HL-60 (cell line): ENCODE data around the gene TULP1.
A peak's percentile ranks its signal among the peaks of the same experiment; 100 is the strongest.

Source experiments
- DNase-seq, 2 experiments: peaks; one replicate each; pipeline ENCODE4 v3.0.0-alpha.2; 2010 to 2020; ENCODE audit warnings: low read depth in 1 of 2, low spot score in 1 of 2
- H3K27ac ChIP-seq: fragments of 250-450 bp; sonication (Bioruptor Pico); replicated peaks from 2 replicates; pipeline ENCODE4 v1.5.1; 2020; ENCODE audit warnings: mild to moderate bottlenecking, moderate library complexity
- H3K27me3 ChIP-seq: fragments of 250-450 bp; sonication (Bioruptor Pico); 2 replicates; pipeline ENCODE4 v1.5.1; 2021; ENCODE audit warnings: mild to moderate bottlenecking, moderate library complexity; ENCODE audit not compliant: insufficient read depth, poor library complexity, severe bottlenecking
- H3K4me3 ChIP-seq: replicated peaks from 2 replicates; pipeline ENCODE4 v1.5.1; 2011; ENCODE audit warnings: mild to moderate bottlenecking, control low read depth, low read length; ENCODE audit not compliant: insufficient read depth
- GABPA ChIP-seq: IDR thresholded peaks from 2 replicates; pipeline ENCODE4 v1.6.1; 2012; ENCODE audit warnings: low read depth
- POLR2AphosphoS5 ChIP-seq: IDR thresholded peaks from 2 replicates; pipeline ENCODE4 v1.6.1; 2012; ENCODE audit warnings: low read depth
- SPI1 ChIP-seq: IDR thresholded peaks from 2 replicates; pipeline ENCODE4 v1.6.1; 2012; ENCODE audit warnings: low read depth, mild to moderate bottlenecking, borderline replicate concordance
- TF ChIP-seq, protein P1 (sequence below): IDR thresholded peaks from one replicate; pipeline ENCODE4 v1.5.1; 2011; ENCODE audit warnings: low read length, control low read depth, inconsistent platforms; ENCODE audit not compliant: insufficient read depth
- TF ChIP-seq, protein P2 (sequence below): IDR thresholded peaks from 2 replicates; pipeline ENCODE4 v1.6.1; 2012; ENCODE audit warnings: low read depth; ENCODE audit not compliant: insufficient replicate concordance

TULP1 gene

DNA sequence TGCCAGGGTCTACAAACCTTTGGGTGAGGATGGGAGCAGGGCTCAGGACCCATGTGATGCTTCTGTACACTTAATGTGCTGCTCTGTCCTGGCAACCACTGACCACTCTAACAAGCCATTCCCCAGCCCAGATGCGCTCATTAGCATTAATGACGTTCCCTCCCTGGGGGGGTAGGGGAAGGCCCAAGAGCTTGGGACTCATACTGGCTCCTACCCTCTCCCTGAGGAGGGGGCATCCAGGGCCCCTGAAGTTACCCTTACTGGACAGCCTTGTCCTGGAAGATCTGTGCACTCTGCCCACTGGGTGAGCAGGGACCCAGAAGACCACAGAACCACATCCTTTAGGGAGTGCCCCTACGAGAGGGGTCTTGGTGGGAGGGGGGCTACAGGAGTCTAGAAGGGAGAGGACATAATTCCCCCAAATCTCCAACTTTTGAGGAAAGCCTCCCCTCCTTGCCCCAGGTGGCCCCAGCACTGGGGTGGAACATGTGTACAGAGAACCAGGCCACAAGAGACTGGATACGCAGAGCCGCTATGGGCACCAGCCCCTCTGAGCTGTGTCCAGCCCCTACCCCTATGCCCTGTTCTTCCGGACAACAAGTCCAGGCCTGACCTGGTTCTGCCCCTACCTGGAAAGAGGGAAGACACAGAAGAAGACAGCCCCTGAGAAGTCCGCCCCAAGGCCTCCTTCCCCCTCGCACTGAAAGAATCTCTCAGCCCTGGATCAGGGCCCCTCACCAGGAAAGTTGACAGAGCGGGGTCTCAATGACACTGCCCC lies 17.2 kb downstream of the TULP1 start:
- TF ChIP-seq SPI1 (no peak), GABPA (no peak), POLR2AphosphoS5 (no peak)
- TF ChIP-seq, protein P1, sequence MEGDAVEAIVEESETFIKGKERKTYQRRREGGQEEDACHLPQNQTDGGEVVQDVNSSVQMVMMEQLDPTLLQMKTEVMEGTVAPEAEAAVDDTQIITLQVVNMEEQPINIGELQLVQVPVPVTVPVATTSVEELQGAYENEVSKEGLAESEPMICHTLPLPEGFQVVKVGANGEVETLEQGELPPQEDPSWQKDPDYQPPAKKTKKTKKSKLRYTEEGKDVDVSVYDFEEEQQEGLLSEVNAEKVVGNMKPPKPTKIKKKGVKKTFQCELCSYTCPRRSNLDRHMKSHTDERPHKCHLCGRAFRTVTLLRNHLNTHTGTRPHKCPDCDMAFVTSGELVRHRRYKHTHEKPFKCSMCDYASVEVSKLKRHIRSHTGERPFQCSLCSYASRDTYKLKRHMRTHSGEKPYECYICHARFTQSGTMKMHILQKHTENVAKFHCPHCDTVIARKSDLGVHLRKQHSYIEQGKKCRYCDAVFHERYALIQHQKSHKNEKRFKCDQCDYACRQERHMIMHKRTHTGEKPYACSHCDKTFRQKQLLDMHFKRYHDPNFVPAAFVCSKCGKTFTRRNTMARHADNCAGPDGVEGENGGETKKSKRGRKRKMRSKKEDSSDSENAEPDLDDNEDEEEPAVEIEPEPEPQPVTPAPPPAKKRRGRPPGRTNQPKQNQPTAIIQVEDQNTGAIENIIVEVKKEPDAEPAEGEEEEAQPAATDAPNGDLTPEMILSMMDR = no peak
- TF ChIP-seq, protein P2, sequence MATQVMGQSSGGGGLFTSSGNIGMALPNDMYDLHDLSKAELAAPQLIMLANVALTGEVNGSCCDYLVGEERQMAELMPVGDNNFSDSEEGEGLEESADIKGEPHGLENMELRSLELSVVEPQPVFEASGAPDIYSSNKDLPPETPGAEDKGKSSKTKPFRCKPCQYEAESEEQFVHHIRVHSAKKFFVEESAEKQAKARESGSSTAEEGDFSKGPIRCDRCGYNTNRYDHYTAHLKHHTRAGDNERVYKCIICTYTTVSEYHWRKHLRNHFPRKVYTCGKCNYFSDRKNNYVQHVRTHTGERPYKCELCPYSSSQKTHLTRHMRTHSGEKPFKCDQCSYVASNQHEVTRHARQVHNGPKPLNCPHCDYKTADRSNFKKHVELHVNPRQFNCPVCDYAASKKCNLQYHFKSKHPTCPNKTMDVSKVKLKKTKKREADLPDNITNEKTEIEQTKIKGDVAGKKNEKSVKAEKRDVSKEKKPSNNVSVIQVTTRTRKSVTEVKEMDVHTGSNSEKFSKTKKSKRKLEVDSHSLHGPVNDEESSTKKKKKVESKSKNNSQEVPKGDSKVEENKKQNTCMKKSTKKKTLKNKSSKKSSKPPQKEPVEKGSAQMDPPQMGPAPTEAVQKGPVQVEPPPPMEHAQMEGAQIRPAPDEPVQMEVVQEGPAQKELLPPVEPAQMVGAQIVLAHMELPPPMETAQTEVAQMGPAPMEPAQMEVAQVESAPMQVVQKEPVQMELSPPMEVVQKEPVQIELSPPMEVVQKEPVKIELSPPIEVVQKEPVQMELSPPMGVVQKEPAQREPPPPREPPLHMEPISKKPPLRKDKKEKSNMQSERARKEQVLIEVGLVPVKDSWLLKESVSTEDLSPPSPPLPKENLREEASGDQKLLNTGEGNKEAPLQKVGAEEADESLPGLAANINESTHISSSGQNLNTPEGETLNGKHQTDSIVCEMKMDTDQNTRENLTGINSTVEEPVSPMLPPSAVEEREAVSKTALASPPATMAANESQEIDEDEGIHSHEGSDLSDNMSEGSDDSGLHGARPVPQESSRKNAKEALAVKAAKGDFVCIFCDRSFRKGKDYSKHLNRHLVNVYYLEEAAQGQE = no peak
- Histone ChIP-seq H3K27me3 (no peaks in the 10 kb centered on the region), H3K4me3 (no peak overlapping the region), H3K27ac (no peak overlapping the region)
- no peak for DNase-seq

DNA sequence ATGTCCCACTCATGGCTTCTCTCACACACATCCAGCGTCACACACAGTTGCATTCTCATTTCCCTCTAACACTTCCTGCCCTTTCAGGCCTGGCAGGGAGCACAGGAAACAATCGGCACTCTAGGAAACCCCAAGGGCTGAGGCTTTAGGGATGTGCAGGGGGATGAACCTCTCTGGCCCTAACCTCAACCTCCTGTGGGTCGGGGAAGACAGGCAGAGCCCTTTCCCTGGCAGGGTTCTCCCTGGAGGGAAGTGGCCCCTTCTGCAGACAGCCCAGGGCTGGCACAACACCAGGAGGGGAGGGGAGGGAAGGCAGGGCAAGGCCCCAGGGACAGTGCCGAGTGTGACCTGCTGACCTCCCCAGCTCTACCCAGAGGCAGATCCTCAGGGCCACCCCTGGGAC lies 18.5 kb downstream of the TULP1 start:
- no peaks in the 10 kb centered on the region for H3K27me3 ChIP-seq
- DNase-seq = peak; percentile 58 to 69
- no peak overlapping the region for H3K27ac ChIP-seq
- TF ChIP-seq SPI1 (peak; percentile 74; the same call in 1 of the 2 replicates), POLR2AphosphoS5 (peak; percentile 45; the same call in 1 of the 2 replicates), GABPA (no peak)
- H3K4me3 ChIP-seq = no peak overlapping the region

DNA sequence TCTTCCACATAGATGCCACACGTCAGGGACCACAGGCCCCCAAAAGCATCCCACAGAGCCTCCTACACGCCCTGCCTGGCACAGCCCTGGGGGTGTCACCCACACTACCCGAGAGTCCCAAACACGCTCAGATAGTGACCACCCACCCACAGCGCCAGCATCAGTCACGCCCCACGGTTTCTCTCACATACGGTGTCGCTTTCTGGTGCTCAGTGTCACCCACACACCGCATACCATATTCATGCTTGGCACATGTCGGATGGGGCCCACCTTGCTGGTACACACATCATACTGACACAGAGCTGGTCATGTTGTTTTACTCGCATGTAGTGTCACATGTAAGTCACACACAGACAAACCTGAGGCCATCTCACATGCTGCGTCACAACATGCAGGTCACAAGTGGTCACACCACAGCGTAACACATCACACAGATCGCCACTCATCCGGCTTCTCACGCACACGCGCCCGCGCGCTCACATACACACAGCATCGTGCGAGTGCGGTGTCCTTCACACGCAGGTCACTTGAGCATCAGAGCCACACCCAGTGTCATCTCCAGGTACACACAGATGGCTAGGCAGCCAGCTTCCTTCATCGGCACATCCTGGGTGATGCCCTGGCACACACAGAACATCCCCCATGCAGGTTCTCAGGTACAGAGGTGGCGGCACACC lies 19.3 kb downstream of the TULP1 start:
- Histone ChIP-seq H3K4me3 (no peak overlapping the region), H3K27ac (no peak overlapping the region)
- no peak for TF ChIP-seq GABPA
- TF ChIP-seq SPI1 = no peak
- TF ChIP-seq POLR2AphosphoS5 = no peak
- TF ChIP-seq, protein P2 = no peak
- TF ChIP-seq, protein P1 = no peak

DNA sequence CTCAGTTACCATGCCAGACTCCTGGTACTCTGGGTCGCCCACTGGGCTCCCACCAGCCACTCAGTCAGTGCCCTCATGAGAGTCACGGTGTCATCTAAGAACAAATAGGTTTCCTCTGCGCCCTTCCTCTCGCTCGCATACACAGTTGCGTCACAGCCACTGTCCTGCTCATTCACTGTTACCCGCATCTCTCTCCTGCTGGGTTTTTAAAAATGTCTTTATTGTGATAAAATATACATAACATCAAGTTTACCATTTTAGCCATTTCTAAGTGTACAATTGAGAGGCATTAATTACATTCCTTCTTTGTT lies 19.8 kb downstream of the TULP1 start:
- DNase-seq = peak in 1 of 2 experiments; percentile 52
- TF ChIP-seq, protein P1 = no peak
- no peak for TF ChIP-seq POLR2AphosphoS5
- TF ChIP-seq, protein P2 = no peak
- no peak for TF ChIP-seq SPI1
- TF ChIP-seq GABPA = no peak
- no peak overlapping the region for H3K4me3 ChIP-seq
- H3K27me3 ChIP-seq = no peaks in the 10 kb centered on the region
- H3K27ac ChIP-seq = no peak overlapping the region

More for the DNA sequence above, 19.3 kb downstream of the TULP1 start:
- no peaks in the 10 kb centered on the region for H3K27me3 ChIP-seq
- DNase-seq = no peak
